OCI-LY7 (cell line): ENCODE data around the gene KRT36. TPM values are rescaled to one million over a fixed set of nuclear protein-coding genes. Genes with fewer than 3 reads are reported as not detected.

Experiments
- BruUV-seq: library from RNA; stranded (reverse); fragments of 400-500 nt; replicated peaks from 2 replicates; lab custom pipeline; 2021; lab: Mats Ljungman, UMichigan
- CTCF ChIA-PET: fragments of 300-600 bp; sonication (Branson Sonifier 250); formaldehyde crosslinking; loops from one replicate; lab custom pipeline; 2022; ENCODE audit warnings: antibody characterized with exemption; ENCODE audit not compliant: unreplicated experiment; lab: Charles Lee
- POLR2A ChIA-PET: fragments of 300-600 bp; sonication (Branson Sonifier 250); formaldehyde crosslinking; loops from one replicate; lab custom pipeline; 2022; ENCODE audit warnings: antibody characterized with exemption; lab: Charles Lee
- DNase-seq: peaks from one replicate; pipeline ENCODE4 v3.0.0-alpha.2; 2015; ENCODE audit warnings: low spot score
- H2AFZ ChIP-seq: fragments of 200-600 bp; sonication (generic), shearing (Covaris generic); 2 replicates; pipeline ENCODE4 v1.6.1; 2014; ENCODE audit warnings: mild to moderate bottlenecking, antibody characterized with exemption, low read length, moderate library complexity
- H3K27ac ChIP-seq: fragments of 200-600 bp; sonication (generic); 2 replicates; pipeline ENCODE4 v1.5.1; 2014; ENCODE audit warnings: mixed run types, low read depth, mild to moderate bottlenecking, moderate library complexity, low read length, inconsistent platforms; ENCODE audit not compliant: poor library complexity, severe bottlenecking
- H3K36me3 ChIP-seq: fragments of 200-600 bp; sonication (generic); 2 replicates; pipeline ENCODE4 v1.6.1; 2014; ENCODE audit warnings: mild to moderate bottlenecking, antibody characterized with exemption, low read length, moderate library complexity, mixed read lengths; ENCODE audit not compliant: insufficient read depth
- H3K4me1 ChIP-seq: fragments of 200-600 bp; sonication (generic); 2 replicates; pipeline ENCODE4 v1.5.1; 2014; ENCODE audit warnings: mild to moderate bottlenecking, low read length; ENCODE audit not compliant: insufficient read depth, poor library complexity, severe bottlenecking
- H3K4me2 ChIP-seq: fragments of 200-600 bp; sonication (generic); 2 replicates; pipeline ENCODE4 v1.6.1; 2014; ENCODE audit warnings: mild to moderate bottlenecking, low read length
- H3K4me3 ChIP-seq: fragments of 200-600 bp; sonication (generic); 2 replicates; pipeline ENCODE4 v1.5.1; 2014; ENCODE audit warnings: mild to moderate bottlenecking, low read depth, low read length; ENCODE audit not compliant: poor library complexity, severe bottlenecking
- H3K79me2 ChIP-seq: fragments of 200-600 bp; sonication (generic); 2 replicates; pipeline ENCODE4 v1.6.1; 2016; ENCODE audit warnings: low read depth, mild to moderate bottlenecking, low read length, moderate library complexity, mixed read lengths; ENCODE audit not compliant: insufficient read depth
- H3K9me2 ChIP-seq: fragments of 200-600 bp; sonication (generic); 2 replicates; pipeline ENCODE4 v1.6.1; 2016; ENCODE audit warnings: mild to moderate bottlenecking, low read length, mixed read lengths; ENCODE audit not compliant: insufficient read depth
- H3K9me3 ChIP-seq: fragments of 200-600 bp; sonication (generic); 2 replicates; pipeline ENCODE4 v1.6.1; 2014; ENCODE audit warnings: mild to moderate bottlenecking, mixed run types, low read length, mixed read lengths
- H4K20me1 ChIP-seq: fragments of 200-600 bp; sonication (generic); 2 replicates; pipeline ENCODE4 v1.6.1; 2014; ENCODE audit warnings: mild to moderate bottlenecking, antibody characterized with exemption, low read length, moderate library complexity, mixed read lengths; ENCODE audit not compliant: insufficient read depth
- EZH2phosphoT487 ChIP-seq: fragments of 200-600 bp; sonication (generic); IDR thresholded peaks from 2 replicates; pipeline ENCODE4 v1.6.1; 2018; ENCODE audit warnings: low read depth, borderline replicate concordance, mild to moderate bottlenecking, mixed run types, antibody characterized with exemption, low read length, moderate library complexity, mixed read lengths
- intact Hi-C: fragments of 100-400 bp; cut with micrococcal nuclease; formaldehyde crosslinking; loops from one replicate; pipeline ENCODE4 v1.10.0; 2022; ENCODE audit not compliant: unreplicated experiment
- total RNA-seq, 2 experiments: library from RNA; depleted of rRNA in 1 of 2; stranded (reverse); fragments of >200 nt in 1 of 2; shearing (Covaris generic) in 1 of 2; gene quantifications; 2 replicates each; pipeline ENCODE4 v1.2.3, GENCODE V29; 2014 to 2022
- TF ChIP-seq, protein P1 (sequence below): fragments of 200-600 bp; sonication (generic); conservative IDR thresholded peaks from 2 replicates; pipeline ENCODE4 v1.5.1; 2014; ENCODE audit warnings: mild to moderate bottlenecking, antibody characterized with exemption, low read length, moderate library complexity, mixed read lengths

Gene KRT36
- total RNA-seq, 2 experiments from 2014 or later: not detected

DNA sequence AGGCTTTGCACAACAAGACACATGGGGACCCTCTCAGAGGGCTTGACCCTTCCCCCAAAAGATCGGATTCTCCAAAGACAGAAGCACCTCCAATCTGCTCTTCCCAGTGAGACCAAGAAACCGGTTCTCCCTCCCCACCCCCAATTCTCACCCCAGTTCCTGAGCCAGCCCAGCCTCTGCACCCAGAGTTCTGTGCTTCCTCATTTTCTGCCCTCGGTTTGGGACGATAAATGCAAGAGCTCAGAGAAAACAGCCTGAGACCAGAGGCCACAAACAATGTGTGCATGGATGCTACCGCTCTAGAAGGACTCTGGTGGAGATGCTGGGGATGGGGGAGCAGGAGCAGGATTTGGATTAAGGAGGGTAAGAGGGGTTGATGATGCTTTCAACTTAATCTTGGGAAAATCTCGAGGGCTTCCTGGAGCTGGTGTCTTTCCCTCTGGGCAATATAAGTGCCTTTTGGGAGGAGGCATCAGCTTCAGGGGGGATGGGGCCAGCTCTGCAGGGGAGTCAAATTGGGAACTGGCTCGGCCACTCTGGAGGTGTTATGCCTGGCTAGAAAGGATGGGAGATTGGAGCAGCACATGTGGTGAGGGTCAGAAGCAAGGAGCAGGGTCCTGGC lies 22.9 kb upstream of the KRT36 start:
- Histone ChIP-seq H4K20me1 (no peaks in the 10 kb centered on the region), H3K27ac (no peak overlapping the region), H3K36me3 (no peaks in the 10 kb centered on the region), H3K4me2 (no peak overlapping the region), H3K9me2 (no peaks in the 10 kb centered on the region), H3K4me1 (no peaks in the 10 kb centered on the region), H3K9me3 (no peaks in the 10 kb centered on the region), H3K79me2 (no peaks in the 10 kb centered on the region), H3K4me3 (no peak overlapping the region), H2AFZ (no peak overlapping the region)
- intact Hi-C loops: no loop called here
- ChIA-PET CTCF (no interaction called here), POLR2A (no interaction called here)
- DNase-seq: no peak
- TF ChIP-seq EZH2phosphoT487: no peak
- TF ChIP-seq, protein P1, sequence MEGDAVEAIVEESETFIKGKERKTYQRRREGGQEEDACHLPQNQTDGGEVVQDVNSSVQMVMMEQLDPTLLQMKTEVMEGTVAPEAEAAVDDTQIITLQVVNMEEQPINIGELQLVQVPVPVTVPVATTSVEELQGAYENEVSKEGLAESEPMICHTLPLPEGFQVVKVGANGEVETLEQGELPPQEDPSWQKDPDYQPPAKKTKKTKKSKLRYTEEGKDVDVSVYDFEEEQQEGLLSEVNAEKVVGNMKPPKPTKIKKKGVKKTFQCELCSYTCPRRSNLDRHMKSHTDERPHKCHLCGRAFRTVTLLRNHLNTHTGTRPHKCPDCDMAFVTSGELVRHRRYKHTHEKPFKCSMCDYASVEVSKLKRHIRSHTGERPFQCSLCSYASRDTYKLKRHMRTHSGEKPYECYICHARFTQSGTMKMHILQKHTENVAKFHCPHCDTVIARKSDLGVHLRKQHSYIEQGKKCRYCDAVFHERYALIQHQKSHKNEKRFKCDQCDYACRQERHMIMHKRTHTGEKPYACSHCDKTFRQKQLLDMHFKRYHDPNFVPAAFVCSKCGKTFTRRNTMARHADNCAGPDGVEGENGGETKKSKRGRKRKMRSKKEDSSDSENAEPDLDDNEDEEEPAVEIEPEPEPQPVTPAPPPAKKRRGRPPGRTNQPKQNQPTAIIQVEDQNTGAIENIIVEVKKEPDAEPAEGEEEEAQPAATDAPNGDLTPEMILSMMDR: no peak
- no TSS peak for BruUV-seq

DNA sequence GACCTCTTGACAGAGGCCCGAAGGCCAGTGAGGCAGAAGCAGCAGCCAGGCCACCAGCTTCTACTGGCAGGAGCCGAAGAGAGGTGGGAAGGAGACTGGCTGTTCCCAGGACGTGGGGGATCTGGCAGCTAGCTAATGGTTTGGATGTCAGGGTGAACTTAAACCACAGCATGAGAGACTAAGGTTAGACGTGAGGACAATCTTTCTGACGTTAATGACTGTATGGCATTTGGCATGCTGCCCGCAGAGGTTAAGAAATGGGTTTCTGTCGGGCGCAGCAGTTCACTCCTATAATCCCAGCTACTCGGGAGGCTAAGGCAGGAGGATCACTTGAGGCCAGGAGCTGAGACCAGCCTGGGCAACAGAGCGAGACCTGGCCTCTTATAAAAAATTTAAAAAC lies 22.0 kb upstream of the KRT36 start:
- Histone ChIP-seq H2AFZ (no peak overlapping the region), H3K4me3 (no peak overlapping the region), H3K36me3 (no peaks in the 10 kb centered on the region), H3K4me2 (no peak overlapping the region), H3K4me1 (no peaks in the 10 kb centered on the region), H3K79me2 (no peaks in the 10 kb centered on the region), H4K20me1 (no peaks in the 10 kb centered on the region), H3K9me2 (no peaks in the 10 kb centered on the region), H3K27ac (no peak overlapping the region), H3K9me3 (no peaks in the 10 kb centered on the region)
- ChIA-PET POLR2A (no interaction called here), CTCF (no interaction called here)
- TF ChIP-seq EZH2phosphoT487: no peak
- BruUV-seq: no TSS peak
- intact Hi-C loops: no loop called here
- DNase-seq: no peak

DNA sequence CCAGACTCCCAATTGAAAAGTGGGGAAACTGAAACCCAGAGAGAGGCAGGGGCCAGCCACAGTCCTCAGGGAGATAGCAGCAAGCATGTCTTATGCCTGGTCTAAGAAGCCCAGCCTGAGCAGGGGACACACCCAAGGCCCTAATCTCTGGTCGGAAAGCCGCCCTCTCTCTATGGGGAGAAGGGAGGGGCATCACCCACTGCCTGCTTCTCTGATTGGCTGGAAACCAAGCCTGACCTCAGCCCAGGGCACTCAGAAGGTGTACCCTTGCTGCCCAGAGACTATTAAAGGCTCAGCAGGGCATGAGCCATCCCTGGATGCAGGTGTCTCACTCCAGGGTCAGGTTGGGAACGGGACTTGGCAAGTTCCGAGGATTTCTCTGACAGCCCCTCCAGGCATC lies 21.4 kb upstream of the KRT36 start:
- Histone ChIP-seq H3K4me3 (no peak overlapping the region), H3K79me2 (no peaks in the 10 kb centered on the region), H2AFZ (no peak overlapping the region), H3K9me3 (no peaks in the 10 kb centered on the region), H3K4me1 (no peaks in the 10 kb centered on the region), H3K9me2 (no peaks in the 10 kb centered on the region), H3K4me2 (no peak overlapping the region), H3K27ac (no peak overlapping the region), H3K36me3 (no peaks in the 10 kb centered on the region), H4K20me1 (no peaks in the 10 kb centered on the region)
- no peak for TF ChIP-seq EZH2phosphoT487
- TF ChIP-seq, protein P1: no peak
- no TSS peak for BruUV-seq
- POLR2A ChIA-PET: no interaction called here
- no peak for DNase-seq
- intact Hi-C loops: no loop called here
- CTCF ChIA-PET: no interaction called here
